T-helper 2 cell treated with Interferon-gamma antibody and Interleukin-4, amounts not matched to agents 100 ng/mL and 5 ng/mL, for 36 hours (primary cell): ENCODE results near the gene RXFP1. TPM values are rescaled to one million over a fixed set of nuclear protein-coding genes. Genes with fewer than 3 reads are reported as not detected.

Experiments
- intact Hi-C: fragments of 100-400 bp; cut with micrococcal nuclease; formaldehyde crosslinking; loops from one replicate; pipeline ENCODE4 v1.15.1; 2023
- total RNA-seq: library from RNA; stranded (reverse); gene quantifications from 2 replicates; pipeline ENCODE4 v1.2.3, GENCODE V29; 2022

RXFP1 gene
- total RNA-seq, result not detected in 2 replicates

GRCh38 chr4:158521484-158522088 lies at the start of gene RXFP1:
Gene RXFP1, plus strand, starts transcription at chr4:158521882. Its CDS starts 95 bp downstream, at chr4:158521977.
- intact Hi-C loops, result no loop called here

GRCh38 chr4:158481811-158482210 lies 39.9 kb upstream of the RXFP1 start:
- intact Hi-C loops, result no loop called here

- intact Hi-C loops, result no loop called here
Observed at GRCh38 chr4:158484173-158484885, 37.4 kb upstream of the RXFP1 start.

- intact Hi-C loops, result no loop called here
Observed at GRCh38 chr4:158490629-158491028, 31.1 kb upstream of the RXFP1 start.

GRCh38 chr4:158492391-158492790 lies 29.3 kb upstream of the RXFP1 start:
- intact Hi-C loops, result no loop called here

- intact Hi-C loops, result loop anchor here (1.0 to 5.0 kb wide), 2 partner anchors 81 to 129 kb away; no protein-coding TSS in a partner anchor
Observed at GRCh38 chr4:158496030-158496741, 25.5 kb upstream of the RXFP1 start.

- intact Hi-C loops, result no loop called here
Observed at GRCh38 chr4:158500054-158500453, 21.6 kb upstream of the RXFP1 start.

GRCh38 chr4:158513256-158513655 lies 8.4 kb upstream of the RXFP1 start:
- intact Hi-C loops, result no loop called here

- intact Hi-C loops, result no loop called here
Observed at GRCh38 chr4:158519226-158519625, 2.5 kb upstream of the RXFP1 start.

GRCh38 chr4:158523990-158524535 lies 2.4 kb downstream of the RXFP1 start:
- intact Hi-C loops, result no loop called here

- intact Hi-C loops, result no loop called here
Observed at GRCh38 chr4:158527516-158527915, 5.8 kb downstream of the RXFP1 start.

GRCh38 chr4:158529505-158529904 lies 7.8 kb downstream of the RXFP1 start:
- intact Hi-C loops, result loop anchor here (1.0 kb wide), 1 partner anchor 35 kb away; no protein-coding TSS in a partner anchor

GRCh38 chr4:158530381-158530780 lies 8.7 kb downstream of the RXFP1 start:
- intact Hi-C loops, result no loop called here

GRCh38 chr4:158530898-158531297 lies 9.2 kb downstream of the RXFP1 start:
- intact Hi-C loops, result no loop called here

GRCh38 chr4:158532556-158533231 lies 11.0 kb downstream of the RXFP1 start:
- intact Hi-C loops, result no loop called here

- intact Hi-C loops, result loop anchor here (5.0 kb wide), 1 partner anchor 138 kb away; the partner anchor contains the start of genes C4orf46 and ETFDH
Observed at GRCh38 chr4:158534727-158535126, 13.0 kb downstream of the RXFP1 start.

- intact Hi-C loops, result loop anchor here (5.0 kb wide), 1 partner anchor 137 kb away; the partner anchor contains the start of genes C4orf46 and ETFDH
Observed at GRCh38 chr4:158535130-158535614, 13.5 kb downstream of the RXFP1 start.

GRCh38 chr4:158536833-158537232 lies 15.2 kb downstream of the RXFP1 start:
- intact Hi-C loops, result loop anchor here (5.0 kb wide), 1 partner anchor 135 kb away; the partner anchor contains the start of genes C4orf46 and ETFDH

- intact Hi-C loops, result loop anchor here (5.0 kb wide), 1 partner anchor 134 kb away; the partner anchor contains the start of genes C4orf46 and ETFDH
Observed at GRCh38 chr4:158538176-158538575, 16.5 kb downstream of the RXFP1 start.

- intact Hi-C loops, result loop anchor here (5.0 kb wide), 1 partner anchor 133 kb away; the partner anchor contains the start of genes C4orf46 and ETFDH
Observed at GRCh38 chr4:158538911-158539310, 17.2 kb downstream of the RXFP1 start.
